GM10248 (cell line): ENCODE measurements around the gene NUAK2.

ENCODE experiments used
- CTCF ChIA-PET: fragments of 300-600 bp; sonication (Branson Sonifier 250); formaldehyde crosslinking; extraction: SDS; loops from one replicate; lab custom pipeline; 2021; ENCODE audit warnings: antibody characterized with exemption; lab: Yijun Ruan, JAX
- POLR2A ChIA-PET: fragments of 350-650 bp; sonication (Branson Sonifier 250); formaldehyde crosslinking; extraction: SDS; loops from one replicate; lab custom pipeline; 2020; ENCODE audit warnings: antibody characterized with exemption; lab: Yijun Ruan, JAX
- DNase-seq: peaks from one replicate; pipeline ENCODE4 v3.0.0; 2012; ENCODE audit errors: extremely low spot score
- CTCF ChIP-seq: IDR thresholded peaks from 2 replicates; pipeline ENCODE4 v1.5.1; 2012; ENCODE audit warnings: mild to moderate bottlenecking, low read depth; ENCODE audit errors: extremely low read depth, missing control alignments, control extremely low read depth

Gene NUAK2

DNA sequence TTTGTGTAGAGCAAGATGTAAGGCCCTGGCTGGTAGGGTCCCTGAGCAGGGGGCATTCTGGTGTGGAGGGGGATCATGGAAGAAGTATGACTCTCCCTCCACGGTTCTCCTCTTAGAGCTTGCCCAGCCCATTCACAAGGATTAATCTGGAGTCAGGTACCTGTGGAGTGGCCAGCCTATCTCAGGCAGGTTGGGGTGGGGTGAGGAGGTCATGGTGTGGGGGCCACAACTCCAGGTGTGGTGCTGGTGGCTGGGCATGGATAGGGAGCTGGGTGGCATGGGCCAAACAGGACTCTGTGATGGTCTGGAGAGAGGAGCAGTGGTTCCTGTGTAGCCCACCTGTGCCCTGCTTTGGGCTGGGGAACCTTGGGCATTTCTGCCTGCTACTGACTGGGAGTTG is 61.5 kb downstream of the NUAK2 start:
- CTCF ChIA-PET: interaction anchor here (1.0 to 42.6 kb wide), 8 partner anchors 15 to 285 kb away, joined by 3 to 1591 read pairs (median 40); partner anchors contain the start of genes NUAK2 and TMCC2
- TF ChIP-seq CTCF: no peak
- DNase-seq: no peak
- POLR2A ChIA-PET: no interaction called here

DNA sequence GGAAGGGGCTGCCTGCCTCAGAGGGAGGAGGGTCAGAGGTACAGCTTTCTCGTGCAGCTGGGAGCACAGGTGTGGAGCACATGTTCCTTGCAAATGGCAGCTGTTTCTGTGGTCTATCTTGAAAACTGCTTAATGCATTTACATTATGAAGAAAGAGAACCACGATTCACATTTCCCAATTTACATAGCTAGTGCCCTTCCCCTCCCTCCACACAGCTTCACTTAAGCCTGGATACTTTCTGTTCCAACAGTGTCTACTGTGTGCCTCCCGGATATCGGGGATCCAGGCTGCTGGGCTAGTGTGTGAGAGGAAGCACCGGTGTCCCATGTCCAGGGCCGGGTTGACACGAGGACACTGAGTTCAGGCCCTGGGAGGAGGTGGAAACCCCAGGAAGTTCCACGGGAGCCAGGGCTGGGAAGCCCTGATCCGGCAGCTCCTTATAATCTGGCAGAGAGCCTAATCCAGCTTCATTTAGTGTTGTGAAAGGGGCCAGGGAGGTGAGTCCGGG is 62.2 kb downstream of the NUAK2 start:
- ChIA-PET POLR2A (no interaction called here), CTCF (interaction anchor here (1.0 to 42.6 kb wide), 10 partner anchors 16 to 285 kb away, joined by 3 to 1591 read pairs (median 7); partner anchors contain the start of genes NUAK2 and TMCC2)
- no peak for TF ChIP-seq CTCF
- DNase-seq: no peak

GRCh38 chr1:205258719-205259118 is 62.8 kb downstream of the NUAK2 start:
- POLR2A ChIA-PET: no interaction called here
- TF ChIP-seq CTCF: no peak
- CTCF ChIA-PET: interaction anchor here (1.0 to 42.6 kb wide), 9 partner anchors 17 to 284 kb away, joined by 3 to 1591 read pairs (median 20); partner anchors contain the start of genes NUAK2 and TMCC2
- no peak for DNase-seq

GRCh38 chr1:205258261-205258691 is 63.3 kb downstream of the NUAK2 start:
- CTCF ChIA-PET: interaction anchor here (0.9 to 42.6 kb wide), 10 partner anchors 17 to 284 kb away, joined by 3 to 1591 read pairs (median 13); partner anchors contain the start of genes NUAK2 and TMCC2
- POLR2A ChIA-PET: no interaction called here
- no peak for TF ChIP-seq CTCF
- no peak for DNase-seq

DNA sequence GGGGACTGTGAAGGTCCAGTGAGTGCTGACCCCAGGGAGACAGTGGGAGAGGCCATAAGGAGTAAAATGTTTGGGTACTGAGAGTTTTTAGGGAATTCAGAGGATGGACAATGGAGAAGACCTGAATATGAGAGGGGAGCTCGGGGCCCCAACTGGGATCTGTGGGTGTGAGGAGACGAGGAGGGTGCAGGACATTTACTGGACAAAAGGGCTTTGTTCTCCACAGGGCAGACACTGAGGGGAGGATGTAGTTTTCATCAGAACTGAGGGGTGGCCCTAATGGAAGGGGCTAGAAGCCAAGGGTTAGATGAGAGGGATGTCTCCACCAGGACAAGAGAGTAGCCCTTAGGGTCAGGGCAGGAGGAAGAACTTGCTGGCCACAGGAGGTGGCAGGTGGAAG is 63.8 kb downstream of the NUAK2 start:
- no peak for DNase-seq
- no peak for TF ChIP-seq CTCF
- ChIA-PET POLR2A (no interaction called here), CTCF (interaction anchor here (0.9 to 42.6 kb wide), 13 partner anchors 8 to 283 kb away, joined by 3 to 1591 read pairs (median 15); partner anchors contain the start of genes NUAK2 and TMCC2)

- CTCF ChIA-PET: interaction anchor here (0.8 to 42.6 kb wide), 38 partner anchors 9 to 466 kb away, joined by 3 to 1591 read pairs (median 5); partner anchors contain the start of genes NUAK2 and TMCC2
- TF ChIP-seq CTCF: no peak
- DNase-seq: no peak
- POLR2A ChIA-PET: interaction anchor here (0.6 kb wide), 1 partner anchor 27 kb away, joined by 4 read pairs; no protein-coding TSS in a partner anchor
Observed at GRCh38 chr1:205256951-205257625, 64.5 kb downstream of the NUAK2 start.
